HG03460 (cell line): Measurements from ENCODE around the gene PCDHB11.
"Not testable (repeated sequence)": the region's sequence is repeated elsewhere in the genome, so short reads cannot be mapped to it uniquely, and the experiment has no call there.

Experiments
- ATAC-seq: cut with Tn5 transposase; IDR thresholded peaks from one replicate; pipeline ENCODE4 v1.9.1; 2021; ENCODE audit not compliant: unreplicated experiment

Gene PCDHB11

DNA sequence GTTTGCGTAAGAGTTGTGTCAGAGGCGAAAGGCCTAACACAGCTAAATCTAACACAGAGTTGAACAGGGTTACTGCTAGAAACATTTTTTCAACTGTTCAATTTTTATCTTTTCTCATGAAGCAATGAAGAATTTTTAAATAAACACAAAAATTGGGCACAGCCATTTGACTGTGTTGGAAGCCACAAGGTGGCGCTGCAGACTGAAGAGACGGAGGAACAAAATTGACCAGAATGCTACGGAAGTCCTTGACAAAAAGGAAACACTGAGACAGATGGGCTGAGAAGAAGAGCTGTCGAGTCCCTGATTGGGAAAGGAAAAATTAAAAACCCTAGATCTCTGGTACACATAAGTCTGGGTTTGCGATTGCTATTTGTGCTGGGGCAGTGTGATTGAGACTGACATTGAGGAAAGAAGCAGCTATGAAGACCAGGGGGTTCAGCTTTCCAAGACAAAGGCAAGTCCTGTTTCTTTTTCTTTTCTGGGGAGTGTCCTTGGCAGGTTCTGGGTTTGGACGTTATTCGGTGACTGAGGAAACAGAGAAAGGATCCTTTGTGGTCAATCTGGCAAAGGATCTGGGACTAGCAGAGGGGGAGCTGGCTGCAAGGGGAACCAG is 12.4 kb upstream of the PCDHB11 start, which contains the start of gene PCDHB9:
TSS of gene PCDHB9 (plus strand) at position 265 of the 616 bp plus-strand sequence. CDS start at position 423, 158 bp downstream.
- no peak for ATAC-seq

DNA sequence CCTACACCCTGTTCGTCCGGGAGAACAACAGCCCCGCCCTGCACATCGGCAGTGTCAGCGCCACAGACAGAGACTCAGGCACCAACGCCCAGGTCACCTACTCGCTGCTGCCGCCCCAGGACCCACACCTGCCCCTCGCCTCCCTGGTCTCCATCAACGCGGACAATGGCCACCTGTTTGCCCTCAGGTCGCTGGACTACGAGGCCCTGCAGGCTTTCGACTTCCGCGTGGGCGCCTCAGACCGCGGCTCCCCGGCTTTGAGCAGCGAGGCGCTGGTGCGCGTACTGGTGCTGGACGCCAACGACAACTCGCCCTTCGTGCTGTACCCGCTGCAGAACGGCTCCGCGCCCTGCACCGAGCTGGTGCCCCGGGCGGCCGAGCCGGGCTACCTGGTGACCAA is 10.7 kb upstream of the PCDHB11 start:
- not testable (repeated sequence) for ATAC-seq

DNA sequence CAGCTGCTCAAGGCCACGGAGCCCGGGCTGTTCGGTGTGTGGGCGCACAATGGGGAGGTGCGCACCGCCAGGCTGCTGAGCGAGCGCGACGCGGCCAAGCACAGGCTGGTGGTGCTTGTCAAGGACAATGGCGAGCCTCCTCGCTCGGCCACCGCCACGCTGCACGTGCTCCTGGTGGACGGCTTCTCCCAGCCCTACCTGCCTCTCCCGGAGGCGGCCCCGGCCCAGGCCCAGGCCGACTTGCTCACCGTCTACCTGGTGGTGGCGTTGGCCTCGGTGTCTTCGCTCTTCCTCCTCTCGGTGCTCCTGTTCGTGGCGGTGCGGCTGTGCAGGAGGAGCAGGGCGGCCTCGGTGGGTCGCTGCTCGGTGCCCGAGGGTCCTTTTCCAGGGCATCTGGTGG is 10.3 kb upstream of the PCDHB11 start:
- ATAC-seq = not testable (repeated sequence)

DNA sequence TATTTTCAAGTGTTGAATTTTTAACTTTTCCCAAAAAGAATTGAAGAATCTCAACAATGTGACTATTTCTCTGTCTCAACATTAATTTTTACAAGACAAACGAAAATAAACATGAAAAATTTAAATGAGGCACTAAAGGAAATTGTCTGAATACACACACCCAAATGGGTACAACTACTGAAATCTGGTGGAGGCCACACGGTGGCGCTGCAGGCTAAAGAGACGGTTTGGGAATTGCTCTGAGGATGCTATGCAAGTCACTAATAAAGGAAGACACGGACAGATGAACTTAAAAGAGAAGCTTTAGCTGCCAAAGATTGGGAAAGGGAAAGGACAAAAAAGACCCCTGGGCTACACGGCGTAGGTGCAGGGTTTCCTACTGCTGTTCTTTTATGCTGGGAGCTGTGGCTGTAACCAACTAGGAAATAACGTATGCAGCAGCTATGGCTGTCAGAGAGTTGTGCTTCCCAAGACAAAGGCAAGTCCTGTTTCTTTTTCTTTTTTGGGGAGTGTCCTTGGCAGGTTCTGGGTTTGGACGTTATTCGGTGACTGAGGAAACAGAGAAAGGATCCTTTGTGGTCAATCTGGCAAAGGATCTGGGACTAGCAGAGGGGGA is 7.2 kb upstream of the PCDHB11 start, which contains the start of gene PCDHB10:
TSS of gene PCDHB10 (plus strand) at position 244 of the 616 bp plus-strand sequence. CDS start at position 444, 200 bp downstream.
- no peak for ATAC-seq

DNA sequence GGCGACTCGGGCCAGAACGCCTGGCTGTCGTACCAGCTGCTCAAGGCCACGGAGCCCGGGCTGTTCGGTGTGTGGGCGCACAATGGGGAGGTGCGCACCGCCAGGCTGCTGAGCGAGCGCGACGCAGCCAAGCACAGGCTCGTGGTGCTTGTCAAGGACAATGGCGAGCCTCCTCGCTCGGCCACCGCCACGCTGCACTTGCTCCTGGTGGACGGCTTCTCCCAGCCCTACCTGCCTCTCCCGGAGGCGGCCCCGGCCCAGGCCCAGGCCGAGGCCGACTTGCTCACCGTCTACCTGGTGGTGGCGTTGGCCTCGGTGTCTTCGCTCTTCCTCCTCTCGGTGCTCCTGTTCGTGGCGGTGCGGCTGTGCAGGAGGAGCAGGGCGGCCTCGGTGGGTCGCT is 5.1 kb upstream of the PCDHB11 start:
- ATAC-seq = not testable (repeated sequence)

DNA sequence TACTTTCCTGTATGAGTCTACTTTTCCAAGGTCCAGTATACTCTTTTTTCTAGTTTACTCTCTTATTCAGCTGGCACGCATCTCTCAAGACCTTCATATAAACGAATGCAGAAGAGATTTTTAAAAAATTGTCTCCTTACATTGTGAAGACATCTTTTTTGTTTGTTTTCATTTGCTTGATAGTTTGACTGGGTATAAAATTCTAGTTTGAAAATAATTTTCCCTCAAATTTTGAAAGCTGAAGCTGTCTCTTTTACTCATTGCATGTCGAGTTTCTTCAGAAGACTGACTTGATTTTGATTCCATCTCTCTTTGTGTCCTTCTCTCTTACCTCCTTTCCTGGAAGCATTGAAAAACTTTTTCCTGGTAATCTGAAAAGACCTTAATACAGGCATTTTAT is 3.1 kb upstream of the PCDHB11 start:
- ATAC-seq = no peak

DNA sequence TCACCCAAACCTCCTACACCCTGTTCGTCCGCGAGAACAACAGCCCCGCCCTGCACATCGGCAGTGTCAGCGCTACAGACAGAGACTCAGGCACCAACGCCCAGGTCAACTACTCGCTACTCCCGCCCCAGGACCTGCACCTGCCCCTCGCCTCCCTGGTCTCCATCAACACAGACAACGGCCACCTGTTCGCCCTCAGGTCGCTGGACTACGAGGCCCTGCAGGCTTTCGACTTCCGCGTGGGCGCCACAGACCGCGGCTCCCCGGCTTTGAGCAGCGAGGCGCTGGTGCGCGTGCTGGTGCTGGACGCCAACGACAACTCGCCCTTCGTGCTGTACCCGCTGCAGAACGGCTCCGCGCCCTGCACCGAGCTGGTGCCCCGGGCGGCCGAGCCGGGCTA is 1.7 kb downstream of the PCDHB11 start:
- not testable (repeated sequence) for ATAC-seq

DNA sequence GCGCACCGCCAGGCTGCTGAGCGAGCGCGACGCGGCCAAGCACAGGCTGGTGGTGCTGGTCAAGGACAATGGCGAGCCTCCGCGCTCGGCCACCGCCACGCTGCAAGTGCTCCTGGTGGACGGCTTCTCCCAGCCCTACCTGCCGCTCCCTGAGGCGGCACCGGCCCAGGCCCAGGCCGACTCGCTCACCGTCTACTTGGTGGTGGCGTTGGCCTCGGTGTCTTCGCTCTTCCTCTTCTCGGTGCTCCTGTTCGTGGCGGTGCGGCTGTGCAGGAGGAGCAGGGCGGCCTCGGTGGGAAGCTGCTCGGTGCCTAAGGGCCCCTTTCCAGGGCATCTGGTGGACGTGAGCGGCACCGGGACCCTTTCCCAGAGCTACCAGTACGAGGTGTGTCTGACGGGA is 2.2 kb downstream of the PCDHB11 start:
- not testable (repeated sequence) for ATAC-seq

DNA sequence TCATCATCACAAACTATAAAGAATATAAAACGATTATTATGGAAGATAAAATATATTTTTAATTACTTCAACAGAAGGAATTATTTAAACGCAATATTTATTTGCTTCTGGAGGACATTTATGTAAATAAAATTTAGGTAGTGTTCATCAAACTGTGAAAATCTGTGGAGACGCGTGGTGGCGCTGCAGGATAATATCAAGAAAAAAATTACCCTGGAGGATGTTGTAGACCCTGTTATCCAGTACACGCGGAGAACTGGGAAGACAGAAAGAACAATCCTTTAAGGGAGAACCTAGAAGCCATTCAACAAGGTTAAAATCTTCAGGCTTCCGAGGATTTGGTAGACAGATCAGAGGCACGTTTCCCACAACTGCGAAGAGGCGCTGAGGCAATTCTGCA is 9.1 kb downstream of the PCDHB11 start, which contains the start of gene PCDHB12:
TSS of gene PCDHB12 (plus strand) at position 242 of the 400 bp plus-strand sequence. CDS start 189 bp downstream, outside the sequence.
- ATAC-seq = no peak

DNA sequence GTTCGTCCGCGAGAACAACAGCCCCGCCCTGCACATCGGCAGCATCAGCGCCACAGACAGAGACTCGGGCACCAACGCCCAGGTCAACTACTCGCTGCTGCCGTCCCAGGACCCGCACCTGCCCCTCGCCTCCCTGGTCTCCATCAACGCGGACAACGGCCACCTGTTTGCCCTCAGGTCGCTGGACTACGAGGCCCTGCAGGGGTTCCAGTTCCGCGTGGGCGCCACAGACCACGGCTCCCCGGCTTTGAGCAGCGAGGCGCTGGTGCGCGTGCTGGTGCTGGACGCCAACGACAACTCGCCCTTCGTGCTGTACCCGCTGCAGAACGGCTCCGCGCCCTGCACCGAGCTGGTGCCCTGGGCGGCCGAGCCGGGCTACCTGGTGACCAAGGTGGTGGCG is 10.9 kb downstream of the PCDHB11 start:
- ATAC-seq = not testable (repeated sequence)

DNA sequence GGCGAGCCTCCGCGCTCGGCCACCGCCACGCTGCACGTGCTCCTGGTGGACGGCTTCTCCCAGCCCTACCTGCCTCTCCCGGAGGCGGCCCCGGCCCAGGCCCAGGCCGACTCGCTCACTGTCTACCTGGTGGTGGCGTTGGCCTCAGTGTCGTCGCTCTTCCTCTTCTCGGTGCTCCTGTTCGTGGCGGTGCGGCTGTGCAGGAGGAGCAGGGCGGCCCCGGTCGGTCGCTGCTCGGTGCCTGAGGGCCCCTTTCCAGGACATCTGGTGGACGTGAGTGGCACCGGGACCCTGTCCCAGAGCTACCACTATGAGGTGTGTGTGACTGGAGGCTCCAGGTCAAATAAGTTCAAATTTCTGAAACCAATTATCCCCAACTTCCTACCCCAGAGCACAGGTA is 11.4 kb downstream of the PCDHB11 start:
- ATAC-seq = not testable (repeated sequence)

DNA sequence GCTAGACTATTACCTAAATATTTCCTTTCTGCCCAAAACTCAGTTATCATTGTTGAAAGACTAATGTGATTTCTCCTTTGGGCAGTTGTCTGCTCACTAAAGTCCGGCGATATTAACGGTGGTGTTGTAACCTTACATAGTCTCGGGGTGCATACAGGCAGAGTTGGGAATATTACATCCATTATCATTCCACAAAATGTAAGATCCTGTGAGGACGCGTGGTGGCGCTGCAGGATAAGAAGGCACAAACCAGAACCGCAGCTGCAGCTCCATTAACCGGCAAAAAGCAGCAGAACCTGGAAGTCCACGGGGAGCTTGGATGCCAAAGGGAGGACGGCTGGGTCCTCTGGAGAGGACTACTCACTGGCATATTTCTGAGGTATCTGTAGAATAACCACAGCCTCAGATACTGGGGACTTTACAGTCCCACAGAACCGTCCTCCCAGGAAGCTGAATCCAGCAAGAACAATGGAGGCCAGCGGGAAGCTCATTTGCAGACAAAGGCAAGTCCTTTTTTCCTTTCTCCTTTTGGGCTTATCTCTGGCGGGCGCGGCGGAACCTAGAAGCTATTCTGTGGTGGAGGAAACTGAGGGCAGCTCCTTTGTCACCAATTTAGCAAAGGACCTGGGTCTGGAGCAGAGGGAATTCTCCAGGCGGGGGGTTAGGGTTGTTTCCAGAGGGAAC is 14.4 kb downstream of the PCDHB11 start, which contains the start of gene PCDHB13:
TSS of gene PCDHB13 (plus strand) at position 264 of the 684 bp plus-strand sequence. CDS start at position 469, 205 bp downstream.
- ATAC-seq = not testable (repeated sequence)

DNA sequence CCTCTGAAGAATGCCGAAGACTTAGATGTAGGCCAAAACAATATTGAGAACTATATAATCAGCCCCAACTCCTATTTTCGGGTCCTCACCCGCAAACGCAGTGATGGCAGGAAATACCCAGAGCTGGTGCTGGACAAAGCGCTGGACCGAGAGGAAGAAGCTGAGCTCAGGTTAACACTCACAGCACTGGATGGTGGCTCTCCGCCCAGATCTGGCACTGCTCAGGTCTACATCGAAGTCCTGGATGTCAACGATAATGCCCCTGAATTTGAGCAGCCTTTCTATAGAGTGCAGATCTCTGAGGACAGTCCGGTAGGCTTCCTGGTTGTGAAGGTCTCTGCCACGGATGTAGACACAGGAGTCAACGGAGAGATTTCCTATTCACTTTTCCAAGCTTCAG is 15.2 kb downstream of the PCDHB11 start:
- ATAC-seq = not testable (repeated sequence)

DNA sequence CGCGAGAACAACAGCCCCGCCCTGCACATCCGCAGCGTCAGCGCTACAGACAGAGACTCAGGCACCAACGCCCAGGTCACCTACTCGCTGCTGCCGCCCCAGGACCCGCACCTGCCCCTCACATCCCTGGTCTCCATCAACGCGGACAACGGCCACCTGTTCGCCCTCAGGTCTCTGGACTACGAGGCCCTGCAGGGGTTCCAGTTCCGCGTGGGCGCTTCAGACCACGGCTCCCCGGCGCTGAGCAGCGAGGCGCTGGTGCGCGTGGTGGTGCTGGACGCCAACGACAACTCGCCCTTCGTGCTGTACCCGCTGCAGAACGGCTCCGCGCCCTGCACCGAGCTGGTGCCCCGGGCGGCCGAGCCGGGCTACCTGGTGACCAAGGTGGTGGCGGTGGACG is 16.1 kb downstream of the PCDHB11 start:
- not testable (repeated sequence) for ATAC-seq

DNA sequence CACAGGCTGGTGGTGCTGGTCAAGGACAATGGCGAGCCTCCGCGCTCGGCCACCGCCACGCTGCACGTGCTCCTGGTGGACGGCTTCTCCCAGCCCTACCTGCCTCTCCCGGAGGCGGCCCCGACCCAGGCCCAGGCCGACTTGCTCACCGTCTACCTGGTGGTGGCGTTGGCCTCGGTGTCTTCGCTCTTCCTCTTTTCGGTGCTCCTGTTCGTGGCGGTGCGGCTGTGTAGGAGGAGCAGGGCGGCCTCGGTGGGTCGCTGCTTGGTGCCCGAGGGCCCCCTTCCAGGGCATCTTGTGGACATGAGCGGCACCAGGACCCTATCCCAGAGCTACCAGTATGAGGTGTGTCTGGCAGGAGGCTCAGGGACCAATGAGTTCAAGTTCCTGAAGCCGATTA is 16.6 kb downstream of the PCDHB11 start:
- not testable (repeated sequence) for ATAC-seq

DNA sequence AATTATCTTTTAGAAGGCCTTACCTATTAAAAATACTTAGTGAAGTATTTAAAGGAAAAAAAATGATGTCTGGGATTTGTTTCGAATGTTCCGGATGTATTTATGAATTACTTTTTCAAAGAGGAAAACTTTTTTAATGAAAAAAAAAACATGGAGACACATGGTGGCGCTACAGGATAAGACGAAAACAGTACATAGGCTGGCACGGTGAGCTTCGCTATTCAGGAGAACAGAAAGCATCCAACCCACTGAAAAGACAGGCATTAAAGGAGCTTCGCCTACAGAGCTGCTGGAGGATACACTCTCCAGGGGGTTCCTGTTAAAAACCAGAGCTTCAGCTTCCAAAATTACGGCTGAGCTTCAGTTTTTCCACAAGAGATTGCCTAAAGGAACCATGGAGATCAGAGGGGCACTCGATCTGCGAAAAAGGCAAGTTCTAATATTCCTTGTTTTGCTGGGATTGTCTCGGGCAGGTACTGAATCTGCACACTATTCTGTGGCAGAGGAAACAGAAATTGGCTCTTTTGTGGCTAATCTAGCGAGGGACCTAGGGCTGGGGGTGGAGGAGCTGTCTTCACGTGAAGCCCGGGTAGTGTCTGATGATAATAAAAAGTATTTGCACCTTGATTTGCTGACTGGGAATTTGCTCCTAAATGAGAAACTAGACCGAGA is 23.8 kb downstream of the PCDHB11 start, which contains the start of gene PCDHB14:
TSS of gene PCDHB14 (plus strand) at position 232 of the 672 bp plus-strand sequence. CDS start at position 395, 163 bp downstream.
- no peak for ATAC-seq

DNA sequence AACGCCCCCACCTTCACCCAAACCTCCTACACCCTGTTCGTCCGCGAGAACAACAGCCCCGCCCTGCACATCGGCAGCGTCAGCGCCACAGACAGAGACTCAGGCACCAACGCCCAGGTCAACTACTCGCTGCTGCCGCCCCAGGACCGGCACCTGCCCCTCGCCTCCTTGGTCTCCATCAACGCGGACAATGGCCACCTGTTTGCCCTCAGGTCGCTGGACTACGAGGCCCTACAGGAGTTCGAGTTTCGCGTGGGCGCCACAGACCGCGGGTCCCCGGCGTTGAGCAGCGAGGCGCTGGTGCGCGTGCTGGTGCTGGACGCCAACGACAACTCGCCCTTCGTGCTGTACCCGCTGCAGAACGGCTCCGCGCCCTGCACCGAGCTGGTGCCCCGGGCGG is 25.4 kb downstream of the PCDHB11 start:
- not testable (repeated sequence) for ATAC-seq

DNA sequence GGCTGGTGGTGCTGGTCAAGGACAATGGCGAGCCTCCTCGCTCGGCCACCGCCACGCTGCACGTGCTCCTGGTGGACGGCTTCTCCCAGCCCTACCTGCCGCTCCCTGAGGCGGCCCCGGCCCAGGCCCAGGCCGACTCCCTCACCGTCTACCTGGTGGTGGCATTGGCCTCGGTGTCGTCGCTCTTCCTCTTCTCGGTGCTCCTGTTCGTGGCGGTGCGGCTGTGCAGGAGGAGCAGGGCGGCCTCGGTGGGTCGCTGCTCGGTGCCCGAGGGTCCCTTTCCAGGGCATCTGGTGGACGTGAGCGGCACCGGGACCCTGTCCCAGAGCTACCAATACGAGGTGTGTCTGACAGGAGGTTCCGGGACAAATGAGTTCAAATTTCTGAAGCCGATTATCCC is 26.0 kb downstream of the PCDHB11 start:
- ATAC-seq = not testable (repeated sequence)

DNA sequence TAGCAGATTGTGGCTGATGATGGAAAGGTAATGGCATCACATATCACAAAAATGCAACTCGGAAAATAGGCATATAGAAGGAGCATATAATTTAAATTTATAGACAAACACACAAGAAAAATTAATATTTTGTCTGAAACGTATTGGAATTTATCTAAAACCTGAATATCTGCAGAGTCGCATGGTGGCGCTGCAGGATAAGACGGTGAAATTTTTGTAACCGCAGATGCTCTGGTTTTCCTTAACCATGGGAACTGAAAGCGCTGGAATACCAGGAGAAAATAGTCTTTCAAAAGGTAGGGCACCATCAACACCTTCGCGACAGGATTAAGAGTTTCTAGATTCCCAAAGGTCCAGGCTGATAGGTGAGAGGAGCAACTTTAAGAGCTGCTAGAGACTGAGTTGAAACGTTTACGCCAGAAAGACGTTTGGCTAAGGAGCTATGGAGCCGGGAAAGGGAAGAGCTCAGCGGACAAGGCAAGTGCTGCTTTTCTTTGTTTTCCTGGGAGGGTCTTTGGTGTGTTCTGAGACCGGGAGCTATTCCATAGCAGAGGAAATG is 34.8 kb downstream of the PCDHB11 start:
- ATAC-seq = no peak

DNA sequence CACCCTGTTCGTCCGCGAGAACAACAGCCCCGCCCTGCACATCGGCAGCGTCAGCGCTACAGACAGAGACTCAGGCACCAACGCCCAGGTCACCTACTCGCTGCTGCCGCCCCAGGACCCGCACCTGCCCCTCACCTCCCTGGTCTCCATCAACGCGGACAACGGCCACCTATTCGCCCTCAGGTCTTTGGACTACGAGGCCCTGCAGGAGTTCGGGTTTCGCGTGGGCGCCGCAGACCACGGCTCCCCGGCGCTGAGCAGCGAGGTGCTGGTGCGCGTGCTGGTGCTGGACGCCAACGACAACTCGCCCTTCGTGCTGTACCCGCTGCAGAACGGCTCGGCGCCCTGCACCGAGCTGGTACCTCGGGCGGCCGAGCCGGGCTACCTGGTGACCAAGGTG is 36.5 kb downstream of the PCDHB11 start:
- not testable (repeated sequence) for ATAC-seq
